GM21367 (cell line): Measurements from ENCODE around the gene SYT7.

ENCODE experiments used
- ATAC-seq: cut with Tn5 transposase; IDR thresholded peaks from one replicate; pipeline ENCODE4 v1.9.1; 2021; ENCODE audit not compliant: unreplicated experiment

The SYT7 gene

GRCh38 chr11:61586792-61587430, 6.0 kb upstream of the SYT7 start:
- no peak for ATAC-seq

- ATAC-seq: no peak
Measured at GRCh38 chr11:61585115-61585514, 4.2 kb upstream of the SYT7 start.

GRCh38 chr11:61581931-61582330, 1.1 kb upstream of the SYT7 start:
- no peak for ATAC-seq

- ATAC-seq: no peak
Measured at GRCh38 chr11:61580271-61580888, 496 bp downstream of the SYT7 start.

- no peak for ATAC-seq
Measured at GRCh38 chr11:61579676-61580270, 1.1 kb downstream of the SYT7 start.

- ATAC-seq: no peak
Measured at GRCh38 chr11:61578819-61579675, 1.8 kb downstream of the SYT7 start.

GRCh38 chr11:61577383-61578118, 3.3 kb downstream of the SYT7 start:
- no peak for ATAC-seq

GRCh38 chr11:61575886-61576861, 4.7 kb downstream of the SYT7 start:
- no peak for ATAC-seq

GRCh38 chr11:61574611-61575010, 6.3 kb downstream of the SYT7 start:
- no peak for ATAC-seq

- no peak for ATAC-seq
Measured at GRCh38 chr11:61572913-61573312, 8.0 kb downstream of the SYT7 start.

- no peak for ATAC-seq
Measured at GRCh38 chr11:61571869-61572268, 9.0 kb downstream of the SYT7 start.

- no peak for ATAC-seq
Measured at GRCh38 chr11:61571337-61571736, 9.5 kb downstream of the SYT7 start.

- ATAC-seq: no peak
Measured at GRCh38 chr11:61569701-61570100, 11.2 kb downstream of the SYT7 start.

- no peak for ATAC-seq
Measured at GRCh38 chr11:61569018-61569417, 11.9 kb downstream of the SYT7 start.

- ATAC-seq: no peak
Measured at GRCh38 chr11:61567286-61568061, 13.4 kb downstream of the SYT7 start.

GRCh38 chr11:61564936-61565696, 15.8 kb downstream of the SYT7 start:
- no peak for ATAC-seq

GRCh38 chr11:61560751-61561150, 20.1 kb downstream of the SYT7 start:
- ATAC-seq: no peak

GRCh38 chr11:61556621-61557020, 24.3 kb downstream of the SYT7 start:
- no peak for ATAC-seq
